B cell (primary cell): ENCODE measurements around the gene OPHN1. TPM values are rescaled to one million over a fixed set of nuclear protein-coding genes. Genes with fewer than 3 reads are reported as not detected.

Experiments
- ATAC-seq: fragments of 200-7000 bp; cut with Tn5 transposase; one replicate; pipeline ENCODE4 v1.10.0; 2021; ENCODE audit warnings: low read depth, mild to moderate bottlenecking, moderate number of reproducible peaks, moderate library complexity
- CTCF ChIA-PET: fragments of 350-600 bp; sonication (Branson Sonifier 250); formaldehyde crosslinking; loops from one replicate; lab custom pipeline; 2021; ENCODE audit warnings: antibody characterized with exemption, inconsistent platforms; lab: Charles Lee
- POLR2A ChIA-PET: fragments of 350-600 bp; sonication (Branson Sonifier 250); formaldehyde crosslinking; loops from one replicate; lab custom pipeline; 2021; ENCODE audit warnings: antibody characterized with exemption; lab: Charles Lee
- DNase-seq: peaks from one replicate; pipeline ENCODE4 v3.0.0; 2013
- H2AFZ ChIP-seq: 2 replicates; pipeline ENCODE4 v1.6.1; 2012; ENCODE audit warnings: mild to moderate bottlenecking, low read depth, low read length; ENCODE audit not compliant: insufficient read depth, poor library complexity, severe bottlenecking
- H3K27ac ChIP-seq, 2 donors: 1 replicate in 1 of 2; 2 replicates in 1 of 2; pipeline ENCODE4 v1.5.1; 2012 to 2013; ENCODE audit warnings: low read length in 2 of 2, mild to moderate bottlenecking in 2 of 2, moderate library complexity in 1 of 2
- H3K27me3 ChIP-seq, 4 experiments: fragments of 200-600 bp in 1 of 4; sonication (generic) in 1 of 4; replicated peaks in 1 of 4; 1 replicate in 2 of 4; 2 replicates in 2 of 4; pipeline versions ENCODE4 v1.6.1 to v1.7.0; 2013 to 2016; ENCODE audit warnings: low read length in 3 of 4, mild to moderate bottlenecking in 2 of 4, mixed read lengths in 1 of 4, moderate library complexity in 1 of 4; ENCODE audit not compliant: insufficient read depth in 4 of 4, control insufficient read depth in 3 of 4; ENCODE audit errors: control extremely low read depth in 1 of 4
- H3K36me3 ChIP-seq, 2 experiments: replicated peaks in 1 of 2; 1 replicate in 1 of 2; 2 replicates in 1 of 2; pipeline versions ENCODE4 v1.6.1 to v1.7.1; 2013; ENCODE audit warnings: low read length in 1 of 2; ENCODE audit not compliant: insufficient read depth in 2 of 2, control insufficient read depth in 1 of 2; ENCODE audit errors: control extremely low read depth in 1 of 2, extremely low read depth in 1 of 2
- H3K4me1 ChIP-seq, 2 donors: fragments of 200-600 bp in 1 of 2; sonication (generic) in 1 of 2; 1 replicate in 1 of 2; 2 replicates in 1 of 2; pipeline versions ENCODE4 v1.5.1 to v1.6.1; 2013 to 2017; ENCODE audit warnings: low read length in 2 of 2; ENCODE audit not compliant: control insufficient read depth in 2 of 2, insufficient read depth in 2 of 2
- H3K4me2 ChIP-seq: replicated peaks from 2 replicates; pipeline ENCODE3; 2012; ENCODE audit warnings: mild to moderate bottlenecking, low read depth, low read length; ENCODE audit not compliant: poor library complexity, severe bottlenecking
- H3K4me3 ChIP-seq, 5 experiments: fragments of 200-600 bp in 1 of 5; sonication (generic) in 1 of 5; 1 replicate in 3 of 5; 2 replicates in 2 of 5; pipeline versions ENCODE4 v1.5.1 to v1.7.0; 2011 to 2016; ENCODE audit warnings: low read length in 4 of 5, mild to moderate bottlenecking in 4 of 5, low read depth in 2 of 5, control low read depth in 1 of 5, moderate library complexity in 1 of 5; ENCODE audit not compliant: insufficient read depth in 1 of 5; ENCODE audit errors: control extremely low read depth in 1 of 5, extremely low read depth in 1 of 5
- H3K79me2 ChIP-seq: fragments of 200-600 bp; sonication (generic); one replicate; pipeline ENCODE4 v1.6.0; 2016; ENCODE audit warnings: low read length; ENCODE audit not compliant: control insufficient read depth, insufficient read depth
- H3K9ac ChIP-seq: fragments of 200-600 bp; sonication (generic); 2 replicates; pipeline ENCODE4 v1.6.1; 2017; ENCODE audit warnings: mild to moderate bottlenecking, low read length, moderate library complexity
- H3K9me3 ChIP-seq, 3 donors: one replicate each; pipeline versions ENCODE4 v1.6.1 to v1.7.1; 2013; ENCODE audit warnings: low read length in 2 of 3; ENCODE audit not compliant: control insufficient read depth in 2 of 3, insufficient read depth in 1 of 3; ENCODE audit errors: control extremely low read depth in 1 of 3
- H4K20me1 ChIP-seq: 2 replicates; pipeline ENCODE4 v1.6.0; 2012; ENCODE audit warnings: mild to moderate bottlenecking, low read length; ENCODE audit not compliant: insufficient read depth, control insufficient read depth, poor library complexity, severe bottlenecking
- H3K27ac Mint-ChIP-seq: one replicate; pipeline ENCODE4 v1.8.0; 2021; ENCODE audit warnings: mixed read lengths
- H3K27me3 Mint-ChIP-seq: one replicate; pipeline ENCODE4 v1.8.0; 2021; ENCODE audit warnings: mixed read lengths
- H3K4me1 Mint-ChIP-seq: one replicate; pipeline ENCODE4 v1.8.0; 2021; ENCODE audit warnings: mixed read lengths
- H3K4me3 Mint-ChIP-seq: one replicate; pipeline ENCODE4 v1.8.0; 2021; ENCODE audit warnings: mixed read lengths
- H3K9me3 Mint-ChIP-seq: one replicate; pipeline ENCODE4 v1.8.0; 2022; ENCODE audit warnings: mixed read lengths; ENCODE audit not compliant: insufficient read depth
- EZH2 ChIP-seq: IDR thresholded peaks from 2 replicates; pipeline ENCODE4 v1.6.1; 2012; ENCODE audit warnings: borderline replicate concordance, low read depth, mild to moderate bottlenecking, moderate library complexity, low read length; ENCODE audit not compliant: insufficient read depth, poor library complexity, severe bottlenecking
- WGBS: methylation state at CpG from one replicate; pipeline ENCODE4 v1.1.5; 2013; ENCODE audit warnings: missing lambda C conversion rate; ENCODE audit not compliant: insufficient coverage; 5-methylcytosine and 5-hydroxymethylcytosine counted together
- intact Hi-C: fragments of 100-400 bp; cut with micrococcal nuclease; formaldehyde crosslinking; loops from one replicate; pipeline ENCODE4 v1.10.0; 2022
- polyA plus RNA-seq: library from polyadenylated mRNA; depleted of rRNA; stranded (reverse); fragments of >200 nt; gene quantifications from 2 replicates; pipeline ENCODE4 v1.2.3, GENCODE V29; 2012
- total RNA-seq, 2 donors: library from RNA; stranded (reverse); fragments of 120-200 nt in 1 of 2; gene quantifications; 1 replicate in 1 of 2; 2 replicates in 1 of 2; pipeline versions ENCODE4 v1.2.3 to v1.2.4, GENCODE V29; 2013 to 2022
- TF ChIP-seq, protein P1 (sequence below): fragments of 200-600 bp; IDR thresholded peaks from one replicate; pipeline ENCODE4 v1.8.0; 2022; ENCODE audit warnings: antibody characterized with exemption, mild to moderate bottlenecking

Gene OPHN1
- total and polyA plus RNA-seq, 2 donors (not counting 1 experiment from before 2014, with no cell fraction given) = 0.03 to 0.17 TPM

DNA sequence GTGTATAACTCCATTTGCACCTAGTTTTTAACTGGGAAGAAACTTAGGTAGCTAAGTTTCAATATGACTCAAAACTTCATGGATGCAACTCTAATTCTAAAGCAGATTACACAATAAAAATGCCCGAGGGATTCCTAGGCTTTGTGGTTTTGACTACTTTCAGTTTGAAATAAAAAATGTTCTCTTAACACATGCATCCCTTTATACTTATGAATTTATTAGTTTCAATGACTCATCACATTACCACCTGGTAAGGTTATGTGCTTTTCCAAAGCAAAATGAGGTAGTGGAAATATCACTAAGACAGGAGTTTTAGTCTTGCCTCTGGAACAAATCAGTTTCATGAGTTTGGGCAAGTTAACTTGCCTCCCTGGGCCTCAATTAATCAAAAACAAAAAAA is 125.5 kb downstream of the OPHN1 start:
- Histone ChIP-seq H3K27ac (no peak overlapping the region), H4K20me1 (no peaks in the 10 kb centered on the region), H2AFZ (no peak overlapping the region), H3K4me2 (no peak overlapping the region), H3K4me1 (no peaks in the 10 kb centered on the region), H3K36me3 (no peaks in the 10 kb centered on the region), H3K79me2 (no peaks in the 10 kb centered on the region), H3K9me3 (no peaks in the 10 kb centered on the region), H3K4me3 (no peak overlapping the region), H3K9ac (no peak overlapping the region), H3K27me3 (no peaks in the 10 kb centered on the region)
- ATAC-seq (no peak), DNase-seq (no peak)
- Mint-ChIP-seq H3K9me3 (no peaks in the 10 kb centered on the region), H3K27ac (no peak overlapping the region), H3K4me3 (no peak overlapping the region), H3K4me1 (no peaks in the 10 kb centered on the region), H3K27me3 (no peaks in the 10 kb centered on the region)
- WGBS = no CpG with 5 or more reads among the region's 1 CpG
- POLR2A ChIA-PET = no interaction called here
- intact Hi-C loops = no loop called here
- CTCF ChIA-PET = no interaction called here
- no peak for TF ChIP-seq EZH2
- TF ChIP-seq, protein P1, sequence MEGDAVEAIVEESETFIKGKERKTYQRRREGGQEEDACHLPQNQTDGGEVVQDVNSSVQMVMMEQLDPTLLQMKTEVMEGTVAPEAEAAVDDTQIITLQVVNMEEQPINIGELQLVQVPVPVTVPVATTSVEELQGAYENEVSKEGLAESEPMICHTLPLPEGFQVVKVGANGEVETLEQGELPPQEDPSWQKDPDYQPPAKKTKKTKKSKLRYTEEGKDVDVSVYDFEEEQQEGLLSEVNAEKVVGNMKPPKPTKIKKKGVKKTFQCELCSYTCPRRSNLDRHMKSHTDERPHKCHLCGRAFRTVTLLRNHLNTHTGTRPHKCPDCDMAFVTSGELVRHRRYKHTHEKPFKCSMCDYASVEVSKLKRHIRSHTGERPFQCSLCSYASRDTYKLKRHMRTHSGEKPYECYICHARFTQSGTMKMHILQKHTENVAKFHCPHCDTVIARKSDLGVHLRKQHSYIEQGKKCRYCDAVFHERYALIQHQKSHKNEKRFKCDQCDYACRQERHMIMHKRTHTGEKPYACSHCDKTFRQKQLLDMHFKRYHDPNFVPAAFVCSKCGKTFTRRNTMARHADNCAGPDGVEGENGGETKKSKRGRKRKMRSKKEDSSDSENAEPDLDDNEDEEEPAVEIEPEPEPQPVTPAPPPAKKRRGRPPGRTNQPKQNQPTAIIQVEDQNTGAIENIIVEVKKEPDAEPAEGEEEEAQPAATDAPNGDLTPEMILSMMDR = no peak

DNA sequence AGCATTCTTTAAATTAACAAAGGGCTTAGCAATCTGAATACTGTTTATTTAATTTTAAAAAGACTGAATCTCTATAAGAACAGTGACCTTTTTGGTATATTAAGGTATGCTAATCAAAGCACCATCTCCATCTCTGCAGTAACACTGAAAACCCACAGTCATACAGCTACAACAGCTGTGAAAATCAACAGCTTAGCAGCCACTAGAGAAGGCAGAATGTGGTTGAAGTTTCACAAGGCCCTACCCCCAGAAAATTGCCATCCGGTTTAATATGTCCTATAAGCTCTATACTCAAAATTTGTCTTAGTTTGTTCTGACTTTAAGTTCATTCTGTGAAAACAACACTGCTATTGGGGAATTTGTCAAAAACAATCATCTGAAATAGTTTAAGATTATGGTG is 128.7 kb downstream of the OPHN1 start:
- Mint-ChIP-seq H3K9me3 (no peaks in the 10 kb centered on the region), H3K27me3 (no peaks in the 10 kb centered on the region), H3K4me3 (no peak overlapping the region), H3K27ac (no peak overlapping the region), H3K4me1 (no peaks in the 10 kb centered on the region)
- Histone ChIP-seq H3K4me2 (no peak overlapping the region), H3K79me2 (no peaks in the 10 kb centered on the region), H2AFZ (no peak overlapping the region), H3K36me3 (no peaks in the 10 kb centered on the region), H3K4me3 (no peak overlapping the region), H4K20me1 (no peaks in the 10 kb centered on the region), H3K27me3 (no peaks in the 10 kb centered on the region), H3K4me1 (no peaks in the 10 kb centered on the region), H3K9ac (no peak overlapping the region), H3K27ac (no peak overlapping the region), H3K9me3 (no peaks in the 10 kb centered on the region)
- ChIA-PET POLR2A (no interaction called here), CTCF (no interaction called here)
- WGBS = no CpG with 5 or more reads among the region's 1 CpG
- intact Hi-C loops = no loop called here
- TF ChIP-seq, protein P1 = no peak
- TF ChIP-seq EZH2 = no peak
- DNase-seq (no peak), ATAC-seq (no peak)
